IMR-90 (cell line): ENCODE results near the gene WNT7B. TPM values are rescaled to one million over a fixed set of nuclear protein-coding genes. Genes with fewer than 3 reads are reported as not detected.

Experiments
- ATAC-seq: fragments of 200-7000 bp; cut with Tn5 transposase; 2 replicates; pipeline ENCODE4 v1.9.1; 2020; ENCODE audit warnings: low read depth, mild to moderate bottlenecking, moderate library complexity
- BruUV-seq: library from RNA; stranded (reverse); fragments of 400-500 nt; replicated peaks from 2 replicates; lab custom pipeline; 2021; lab: Mats Ljungman, UMichigan
- CTCF ChIA-PET: fragments of 300-600 bp; formaldehyde crosslinking; extraction: SDS; loops from one replicate; lab custom pipeline; 2021; ENCODE audit warnings: antibody characterized with exemption; lab: Yijun Ruan, JAX
- POLR2A ChIA-PET: fragments of 300-600 bp; sonication (Branson Sonifier 250); formaldehyde crosslinking; loops from one replicate; lab custom pipeline; 2022; ENCODE audit warnings: antibody characterized with exemption; ENCODE audit not compliant: unreplicated experiment; lab: Charles Lee
- DNase-seq: peaks from one replicate; pipeline ENCODE4 v3.0.0; 2013
- H2AFZ ChIP-seq: replicated peaks from 2 replicates; pipeline ENCODE3; 2013; ENCODE audit warnings: low read length, mild to moderate bottlenecking; ENCODE audit not compliant: poor library complexity
- H2AK5ac ChIP-seq: 2 replicates; pipeline ENCODE4 v1.6.1; 2013; ENCODE audit warnings: low read depth, low read length, inconsistent platforms
- H2AK9ac ChIP-seq: replicated peaks from 2 replicates; pipeline ENCODE3; 2013; ENCODE audit warnings: mild to moderate bottlenecking, low read depth, low read length, moderate library complexity; ENCODE audit not compliant: poor library complexity
- H2BK120ac ChIP-seq: 2 replicates; pipeline ENCODE4 v1.6.1; 2013; ENCODE audit warnings: low read depth, low read length, inconsistent platforms
- H2BK15ac ChIP-seq: 3 replicates; pipeline ENCODE4 v1.6.1; 2013; ENCODE audit warnings: low read depth, low read length, inconsistent platforms
- H2BK20ac ChIP-seq: 2 replicates; pipeline ENCODE4 v1.6.1; 2013; ENCODE audit warnings: low read depth, mild to moderate bottlenecking, inconsistent platforms, low read length, moderate library complexity
- H2BK5ac ChIP-seq: 2 replicates; pipeline ENCODE4 v1.6.1; 2013; ENCODE audit warnings: mild to moderate bottlenecking, low read depth, low read length, inconsistent platforms; ENCODE audit not compliant: poor library complexity, severe bottlenecking
- H3K14ac ChIP-seq: replicated peaks from 2 replicates; pipeline ENCODE4 v1.6.1; 2013; ENCODE audit warnings: low read depth, low read length, inconsistent platforms
- H3K18ac ChIP-seq: 2 replicates; pipeline ENCODE4 v1.6.1; 2013; ENCODE audit warnings: low read depth, low read length, control low read depth
- H3K23ac ChIP-seq: 2 replicates; pipeline ENCODE4 v1.6.1; 2013; ENCODE audit warnings: low read depth, low read length, inconsistent platforms
- H3K27ac ChIP-seq: 2 replicates; pipeline ENCODE4 v1.5.1; 2013; ENCODE audit warnings: mild to moderate bottlenecking, control low read depth, low read length; ENCODE audit not compliant: insufficient read depth
- H3K27me3 ChIP-seq: 2 replicates; pipeline ENCODE4 v1.6.1; 2013; ENCODE audit warnings: low read length; ENCODE audit not compliant: control insufficient read depth, insufficient read depth
- H3K36me3 ChIP-seq: 2 replicates; pipeline ENCODE4 v1.6.1; 2013; ENCODE audit warnings: low read length, mixed read lengths; ENCODE audit not compliant: control insufficient read depth, insufficient read depth
- H3K4ac ChIP-seq: 2 replicates; pipeline ENCODE4 v1.6.1; 2013; ENCODE audit warnings: low read depth, low read length, inconsistent platforms
- H3K4me1 ChIP-seq: 2 replicates; pipeline ENCODE4 v1.6.1; 2013; ENCODE audit warnings: low read length, mixed read lengths; ENCODE audit not compliant: control insufficient read depth, insufficient read depth
- H3K4me2 ChIP-seq: 2 replicates; pipeline ENCODE4 v1.6.1; 2013; ENCODE audit warnings: low read depth, mild to moderate bottlenecking, control low read depth, low read length, moderate library complexity
- H3K4me3 ChIP-seq: 2 replicates; pipeline ENCODE4 v1.5.1; 2013; ENCODE audit warnings: low read depth, mild to moderate bottlenecking, control low read depth, low read length, moderate library complexity; ENCODE audit not compliant: insufficient read depth
- H3K56ac ChIP-seq: 2 replicates; pipeline ENCODE4 v1.6.1; 2013; ENCODE audit warnings: low read length, inconsistent platforms; ENCODE audit not compliant: insufficient read depth; ENCODE audit errors: extremely low read depth
- H3K79me1 ChIP-seq, 2 experiments: 2 replicates each; pipeline ENCODE4 v1.6.1; 2013; ENCODE audit warnings: low read length in 2 of 2, inconsistent platforms in 1 of 2, low read depth in 1 of 2
- H3K9ac ChIP-seq: 2 replicates; pipeline ENCODE4 v1.6.1; 2013; ENCODE audit warnings: low read depth, low read length, control low read depth
- H3K9me1 ChIP-seq: 2 replicates; pipeline ENCODE4 v1.6.1; 2013; ENCODE audit warnings: low read length, inconsistent platforms; ENCODE audit not compliant: insufficient read depth
- H3K9me3 ChIP-seq: 2 replicates; pipeline ENCODE4 v1.6.1; 2013; ENCODE audit warnings: low read length; ENCODE audit not compliant: control insufficient read depth, insufficient read depth
- H4K20me1 ChIP-seq: 2 replicates; pipeline ENCODE4 v1.6.1; 2013; ENCODE audit warnings: low read length, inconsistent platforms; ENCODE audit not compliant: insufficient read depth
- H4K5ac ChIP-seq: 2 replicates; pipeline ENCODE4 v1.6.1; 2013; ENCODE audit warnings: mild to moderate bottlenecking, low read depth, low read length, control low read depth
- H4K8ac ChIP-seq, 2 experiments: 2 replicates each; pipeline ENCODE4 v1.6.1; 2013; ENCODE audit warnings: low read depth in 2 of 2, low read length in 2 of 2, control low read depth in 1 of 2, inconsistent platforms in 1 of 2
- H4K91ac ChIP-seq: 2 replicates; pipeline ENCODE4 v1.6.1; 2013; ENCODE audit warnings: low read depth, low read length, inconsistent platforms; ENCODE audit not compliant: insufficient read depth
- CTCF ChIP-seq: conservative IDR thresholded peaks from 2 replicates; pipeline ENCODE4 v1.5.1; 2012; ENCODE audit warnings: mild to moderate bottlenecking, low read depth, low read length, improper control_type of control experiment
- USF2 ChIP-seq: fragments of 150-350 bp; IDR thresholded peaks from 2 replicates; pipeline ENCODE4 v1.6.1; 2017; ENCODE audit warnings: mild to moderate bottlenecking, antibody characterized with exemption, low read length, low read depth
- WGBS, 2 experiments: methylation state at CpG; one replicate each; pipeline versions ENCODE4 v1.1.5 to v1.1.7; 2013; ENCODE audit warnings: missing lambda C conversion rate in 2 of 2; ENCODE audit not compliant: insufficient read length in 1 of 2; ENCODE audit errors: extremely low coverage in 2 of 2; 5-methylcytosine and 5-hydroxymethylcytosine counted together
- dilution Hi-C: fragments of 300-500 bp; cut with HindIII; formaldehyde crosslinking; loops from one replicate; pipeline ENCODE4 v1.14.3; 2018; ENCODE audit warnings: low sequenced_read_pairs; ENCODE audit not compliant: unreplicated experiment
- in situ Hi-C: fragments of 300-500 bp; cut with MboI; formaldehyde crosslinking; loops from 3 replicates; pipeline ENCODE4 v1.14.3; 2019; ENCODE audit warnings: low sequenced_read_pairs, inconsistent platforms, mixed read lengths
- intact Hi-C: fragments of 100-400 bp; cut with micrococcal nuclease; formaldehyde crosslinking; loops from 2 replicates; pipeline ENCODE4 v1.10.0; 2022
- polyA plus RNA-seq, 3 experiments: library from polyadenylated mRNA; depleted of rRNA; stranded (reverse); fragments of >200 nt; gene quantifications; 2 replicates each; pipeline ENCODE4 v1.2.3, GENCODE V29; 2012; ENCODE audit warnings: low replicate concordance in 1 of 3
- total RNA-seq: library from RNA; depleted of rRNA; stranded (reverse); fragments of >200 nt; gene quantifications from 2 replicates; pipeline ENCODE4 v1.2.3, GENCODE V29; 2012

WNT7B gene
- total and polyA plus RNA-seq, 2 of the 4 experiments (the other 2 are of a cell fraction): under 0.01 to 0.15 TPM

- in situ Hi-C loops (no loop called here), dilution Hi-C loops (no loop called here), intact Hi-C loops (no loop called here)
- Histone ChIP-seq H3K4me2 (no peak overlapping the region), H3K9me3 (no peaks in the 10 kb centered on the region), H2AFZ (no peak overlapping the region), H3K9ac (no peak overlapping the region), H3K14ac (no peak overlapping the region), H3K36me3 (no peaks in the 10 kb centered on the region), H3K56ac (no peak overlapping the region), H2BK20ac (no peak overlapping the region), H2BK120ac (no peak overlapping the region), H3K4ac (no peak overlapping the region), H3K18ac (no peak overlapping the region), H4K5ac (no peak overlapping the region), H2BK5ac (no peak overlapping the region), H3K79me1 (no peaks in the 10 kb centered on the region), H2AK9ac (no peak overlapping the region), H3K9me1 (no peaks in the 10 kb centered on the region), H4K8ac (no peak overlapping the region), H2AK5ac (no peak overlapping the region), H3K27me3 (peaks cover 22% of the 10 kb centered on the region), H4K20me1 (no peaks in the 10 kb centered on the region), H4K91ac (no peak overlapping the region), H3K4me1 (no peaks in the 10 kb centered on the region), H3K27ac (no peak overlapping the region), H3K4me3 (no peak overlapping the region), H2BK15ac (no peak overlapping the region), H3K23ac (no peak overlapping the region)
- ChIA-PET POLR2A (no interaction called here), CTCF (no interaction called here)
- WGBS, 2 experiments: 76% methylated on average over 5 of the region's 9 CpGs; no CpG with 5 or more reads in 1 of the 2 experiments
- no peak for TF ChIP-seq USF2
- TF ChIP-seq CTCF: no peak
- no TSS peak for BruUV-seq
- DNase-seq (no peak), ATAC-seq (no peak)
Measured at GRCh38 chr22:45923212-45923611, 53.8 kb downstream of the WNT7B start.
